CD4-positive, CD25-positive, alpha-beta regulatory T cell (primary cell): Measurements from ENCODE around the gene HCN4. TPM values are rescaled to one million over a fixed set of nuclear protein-coding genes. Genes with fewer than 3 reads are reported as not detected.

Experiments
- ATAC-seq, 2 donors: fragments of 150-1000 bp; cut with Tn5 transposase; one replicate each; pipeline ENCODE4 v1.10.0; 2021; ENCODE audit warnings: low read depth in 2 of 2, moderate number of reproducible peaks in 2 of 2, moderate library complexity in 1 of 2
- DNase-seq, 3 donors: peaks; one replicate each; pipeline versions ENCODE4 v3.0.0 to v3.0.0-alpha.2; 2012 to 2022; ENCODE audit warnings: mixed read lengths in 1 of 3
- H3K27ac ChIP-seq: one replicate; pipeline ENCODE4 v1.7.0; 2013; ENCODE audit warnings: mild to moderate bottlenecking, low read length; ENCODE audit not compliant: insufficient read depth, poor library complexity, severe bottlenecking
- H3K27me3 ChIP-seq: one replicate; pipeline ENCODE4 v1.7.0; 2013; ENCODE audit warnings: low read length; ENCODE audit not compliant: control insufficient read depth, insufficient read depth
- H3K36me3 ChIP-seq: one replicate; pipeline ENCODE4 v1.7.0; 2013; ENCODE audit warnings: mild to moderate bottlenecking, low read length, moderate library complexity; ENCODE audit not compliant: control insufficient read depth, insufficient read depth
- H3K4me1 ChIP-seq: 2 replicates; pipeline ENCODE4 v1.7.0; 2013; ENCODE audit warnings: mild to moderate bottlenecking, low read length; ENCODE audit not compliant: insufficient read depth, control insufficient read depth, poor library complexity, severe bottlenecking
- H3K4me3 ChIP-seq: one replicate; pipeline ENCODE4 v1.7.0; 2013; ENCODE audit warnings: low read depth, mild to moderate bottlenecking, low read length, moderate library complexity
- H3K9me3 ChIP-seq, 2 experiments: 1 replicate in 1 of 2; 2 replicates in 1 of 2; pipeline ENCODE4 v1.7.0; 2013; ENCODE audit warnings: low read length in 2 of 2, mild to moderate bottlenecking in 1 of 2, moderate library complexity in 1 of 2; ENCODE audit not compliant: control insufficient read depth in 2 of 2
- H3K27ac Mint-ChIP-seq, 3 donors: one replicate each; pipeline ENCODE4 v1.8.0; 2020 to 2022; ENCODE audit warnings: mild to moderate bottlenecking in 3 of 3, mixed read lengths in 3 of 3, moderate library complexity in 2 of 3
- H3K27me3 Mint-ChIP-seq: one replicate; pipeline ENCODE4 v1.8.0; 2022; ENCODE audit warnings: mild to moderate bottlenecking, mixed read lengths
- H3K36me3 Mint-ChIP-seq: one replicate; pipeline ENCODE4 v1.8.0; 2020; ENCODE audit warnings: mixed read lengths
- H3K4me1 Mint-ChIP-seq, 4 donors: one replicate each; pipeline ENCODE4 v1.8.0; 2020 to 2022; ENCODE audit warnings: mixed read lengths in 4 of 4, mild to moderate bottlenecking in 1 of 4
- H3K4me3 Mint-ChIP-seq, 4 donors: one replicate each; pipeline ENCODE4 v1.8.0; 2020 to 2022; ENCODE audit warnings: mild to moderate bottlenecking in 4 of 4, mixed read lengths in 4 of 4, moderate library complexity in 3 of 4
- H3K9me3 Mint-ChIP-seq, 7 donors: one replicate each; pipeline ENCODE4 v1.8.0; 2020 to 2022; ENCODE audit warnings: mixed read lengths in 7 of 7, mild to moderate bottlenecking in 3 of 7, moderate library complexity in 2 of 7
- polyA plus RNA-seq, 4 donors: library from polyadenylated mRNA; unstranded; fragments of 300-500 nt; fragmentation: Illumina TruSeq; gene quantifications; one replicate each; pipeline ENCODE4 v1.2.3, GENCODE V29; 2021
- total RNA-seq: library from RNA; stranded (reverse); gene quantifications from one replicate; pipeline ENCODE4 v1.2.3, GENCODE V29; 2022

Gene HCN4
- total and polyA plus RNA-seq, 5 donors from 2014 or later = not detected

- H3K27ac Mint-ChIP-seq = no peak overlapping the region
- ATAC-seq (no peak), DNase-seq (no peak)
- no peaks in the 10 kb centered on the region for H3K27me3 Mint-ChIP-seq
- H3K4me3 Mint-ChIP-seq = no peak overlapping the region
- H3K9me3 Mint-ChIP-seq = no peaks in the 10 kb centered on the region
- no peaks in the 10 kb centered on the region for H3K4me1 Mint-ChIP-seq
- no peaks in the 10 kb centered on the region for H3K36me3 Mint-ChIP-seq
- H3K4me1 ChIP-seq = no peaks in the 10 kb centered on the region
- no peaks in the 10 kb centered on the region for H3K27me3 ChIP-seq
- no peak overlapping the region for H3K27ac ChIP-seq
- H3K36me3 ChIP-seq = no peaks in the 10 kb centered on the region
- H3K9me3 ChIP-seq = no peaks in the 10 kb centered on the region
- H3K4me3 ChIP-seq = no peak overlapping the region
Measured at GRCh38 chr15:73335026-73335425, 33.7 kb downstream of the HCN4 start.

GRCh38 chr15:73334086-73334485 lies 34.7 kb downstream of the HCN4 start:
- Mint-ChIP-seq H3K4me3 (no peak overlapping the region), H3K36me3 (no peaks in the 10 kb centered on the region), H3K9me3 (no peaks in the 10 kb centered on the region), H3K4me1 (no peaks in the 10 kb centered on the region), H3K27ac (no peak overlapping the region), H3K27me3 (no peaks in the 10 kb centered on the region)
- Histone ChIP-seq H3K27ac (no peak overlapping the region), H3K9me3 (no peaks in the 10 kb centered on the region), H3K36me3 (no peaks in the 10 kb centered on the region), H3K27me3 (no peaks in the 10 kb centered on the region), H3K4me3 (no peak overlapping the region), H3K4me1 (no peaks in the 10 kb centered on the region)
- ATAC-seq (no peak), DNase-seq (no peak)

- Histone ChIP-seq H3K9me3 (no peaks in the 10 kb centered on the region), H3K27me3 (no peaks in the 10 kb centered on the region), H3K4me3 (no peak overlapping the region), H3K36me3 (no peaks in the 10 kb centered on the region), H3K27ac (no peak overlapping the region), H3K4me1 (no peaks in the 10 kb centered on the region)
- Mint-ChIP-seq H3K9me3 (no peaks in the 10 kb centered on the region), H3K4me3 (no peak overlapping the region), H3K27ac (no peak overlapping the region), H3K36me3 (no peaks in the 10 kb centered on the region), H3K27me3 (no peaks in the 10 kb centered on the region), H3K4me1 (no peaks in the 10 kb centered on the region)
- DNase-seq (no peak), ATAC-seq (no peak)
Measured at GRCh38 chr15:73333001-73333400, 35.8 kb downstream of the HCN4 start.

GRCh38 chr15:73331991-73332925 lies 36.5 kb downstream of the HCN4 start:
- no peak for DNase-seq
- H3K36me3 Mint-ChIP-seq = no peaks in the 10 kb centered on the region

GRCh38 chr15:73331501-73331900 lies 37.3 kb downstream of the HCN4 start:
- Histone ChIP-seq H3K27me3 (no peaks in the 10 kb centered on the region), H3K4me3 (no peak overlapping the region), H3K4me1 (no peaks in the 10 kb centered on the region), H3K27ac (no peak overlapping the region), H3K9me3 (no peaks in the 10 kb centered on the region), H3K36me3 (no peaks in the 10 kb centered on the region)
- Mint-ChIP-seq H3K9me3 (no peaks in the 10 kb centered on the region), H3K27me3 (no peaks in the 10 kb centered on the region), H3K4me3 (no peak overlapping the region), H3K4me1 (no peaks in the 10 kb centered on the region), H3K36me3 (no peaks in the 10 kb centered on the region), H3K27ac (no peak overlapping the region)
- ATAC-seq = no peak
- DNase-seq = no peak

More at GRCh38 chr15:73331991-73332925, 36.5 kb downstream of the HCN4 start:
- ATAC-seq = no peak
- H3K4me1 ChIP-seq = no peaks in the 10 kb centered on the region
- no peaks in the 10 kb centered on the region for H3K9me3 Mint-ChIP-seq
- no peaks in the 10 kb centered on the region for H3K27me3 Mint-ChIP-seq
- H3K4me3 ChIP-seq = no peak overlapping the region
- no peaks in the 10 kb centered on the region for H3K36me3 ChIP-seq
- no peaks in the 10 kb centered on the region for H3K27me3 ChIP-seq
- H3K27ac ChIP-seq = no peak overlapping the region
- no peaks in the 10 kb centered on the region for H3K9me3 ChIP-seq
- H3K27ac Mint-ChIP-seq = no peak overlapping the region
- H3K4me3 Mint-ChIP-seq = no peak overlapping the region
- no peaks in the 10 kb centered on the region for H3K4me1 Mint-ChIP-seq

- no peak for ATAC-seq
- no peaks in the 10 kb centered on the region for H3K27me3 Mint-ChIP-seq
- H3K27ac Mint-ChIP-seq = no peak overlapping the region
- Histone ChIP-seq H3K36me3 (no peaks in the 10 kb centered on the region), H3K27ac (no peak overlapping the region), H3K27me3 (no peaks in the 10 kb centered on the region), H3K9me3 (no peaks in the 10 kb centered on the region), H3K4me3 (no peak overlapping the region), H3K4me1 (no peaks in the 10 kb centered on the region)
- no peak overlapping the region for H3K4me3 Mint-ChIP-seq
- H3K9me3 Mint-ChIP-seq = no peaks in the 10 kb centered on the region
- peaks cover 0 to 4% (median 0%) of the 10 kb centered on the region in 4 donors for H3K4me1 Mint-ChIP-seq
- H3K36me3 Mint-ChIP-seq = no peaks in the 10 kb centered on the region
- no peak for DNase-seq
Measured at GRCh38 chr15:73330206-73331051, 38.3 kb downstream of the HCN4 start.

GRCh38 chr15:73329501-73330200 lies 39.1 kb downstream of the HCN4 start:
- H3K4me1 Mint-ChIP-seq = peaks cover 0 to 5% (median 0%) of the 10 kb centered on the region in 4 donors
- Histone ChIP-seq H3K27me3 (no peaks in the 10 kb centered on the region), H3K4me1 (no peaks in the 10 kb centered on the region), H3K9me3 (no peaks in the 10 kb centered on the region), H3K4me3 (no peak overlapping the region), H3K36me3 (no peaks in the 10 kb centered on the region), H3K27ac (no peak overlapping the region)
- DNase-seq (no peak), ATAC-seq (no peak)
- H3K4me3 Mint-ChIP-seq = no peak overlapping the region
- H3K27ac Mint-ChIP-seq = no peak overlapping the region
- no peaks in the 10 kb centered on the region for H3K36me3 Mint-ChIP-seq
- H3K9me3 Mint-ChIP-seq = no peaks in the 10 kb centered on the region
- H3K27me3 Mint-ChIP-seq = no peaks in the 10 kb centered on the region
